ENCODE results near the gene AGTPBP1. TPM values are rescaled to one million over a fixed set of nuclear protein-coding genes. Genes with fewer than 3 reads are reported as not detected.

The AGTPBP1 gene
- total RNA-seq, 1 donor from 2014 or later = 473 TPM

DNA sequence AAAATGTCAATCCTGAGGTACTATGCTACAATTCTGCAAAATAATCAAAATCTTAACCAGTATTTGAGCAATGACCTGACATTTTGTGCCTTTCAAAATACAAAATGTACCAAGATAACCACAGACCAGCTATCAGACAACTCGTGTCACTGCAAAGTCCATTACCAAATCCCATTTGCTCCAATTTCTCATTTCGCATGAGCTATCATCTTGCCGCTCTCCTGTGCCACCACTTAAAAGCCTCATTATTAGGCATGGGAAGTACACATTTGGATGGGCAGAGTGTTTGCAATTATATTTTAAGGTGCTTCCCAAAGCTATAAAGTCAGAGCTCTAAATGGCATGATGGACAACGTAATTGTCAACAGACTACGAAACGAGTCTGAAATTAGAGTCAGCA, 205.2 kb downstream of the AGTPBP1 start:
- no peak for DNase-seq

DNA sequence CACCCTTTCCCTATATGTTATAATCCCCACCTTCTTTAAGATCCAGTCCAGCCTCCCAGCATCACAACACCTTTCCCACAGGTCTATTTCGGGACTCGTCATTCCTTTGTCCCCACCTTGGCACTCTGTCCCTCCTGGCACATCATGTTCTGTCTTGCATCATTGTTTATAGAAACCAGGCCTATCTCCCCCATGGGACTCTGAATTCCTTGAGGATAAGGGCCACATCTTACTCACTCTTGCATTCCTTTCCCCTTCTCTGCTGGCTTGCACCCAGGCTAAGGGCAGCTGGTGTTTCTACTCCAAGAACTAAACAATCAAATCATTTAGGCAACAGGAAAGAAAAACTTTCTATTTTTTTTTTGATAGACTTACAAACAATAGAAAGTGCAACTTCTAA, 205.7 kb downstream of the AGTPBP1 start:
- no peak for DNase-seq

DNA sequence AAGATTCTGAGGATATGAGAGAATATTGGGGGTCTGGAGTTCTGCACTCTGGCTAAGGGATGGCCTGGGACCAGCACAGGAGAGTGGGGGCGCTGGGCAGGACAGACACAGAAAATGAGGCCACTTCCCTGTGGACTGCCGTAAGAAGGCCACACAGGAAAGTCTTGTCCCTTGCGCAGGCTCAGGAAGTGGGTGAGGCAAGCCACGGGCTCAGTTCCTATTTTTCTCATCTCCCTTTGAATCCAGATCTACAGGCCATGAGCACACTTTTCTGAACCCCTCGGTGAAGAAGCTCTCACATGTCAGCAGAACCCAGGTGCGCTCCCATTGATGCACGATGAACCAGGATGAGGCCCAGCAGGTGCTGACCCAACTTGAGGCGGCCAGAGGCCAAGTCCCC, 207.4 kb downstream of the AGTPBP1 start:
- DNase-seq = no peak

DNA sequence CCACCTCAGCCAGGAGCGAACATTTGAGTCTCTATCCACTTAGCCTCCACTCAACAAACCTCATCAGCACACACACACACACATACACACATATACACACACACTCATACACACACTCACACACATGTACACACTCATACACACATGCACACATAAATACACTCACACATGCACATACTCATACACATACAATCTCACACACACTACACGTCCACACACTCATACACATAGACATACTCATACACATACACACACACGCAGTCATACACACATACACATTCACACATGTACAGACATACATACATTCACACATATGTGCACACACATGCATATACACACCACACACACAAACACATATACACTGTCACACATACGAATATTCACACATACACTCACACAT, 208.2 kb downstream of the AGTPBP1 start:
- DNase-seq = no peak

DNA sequence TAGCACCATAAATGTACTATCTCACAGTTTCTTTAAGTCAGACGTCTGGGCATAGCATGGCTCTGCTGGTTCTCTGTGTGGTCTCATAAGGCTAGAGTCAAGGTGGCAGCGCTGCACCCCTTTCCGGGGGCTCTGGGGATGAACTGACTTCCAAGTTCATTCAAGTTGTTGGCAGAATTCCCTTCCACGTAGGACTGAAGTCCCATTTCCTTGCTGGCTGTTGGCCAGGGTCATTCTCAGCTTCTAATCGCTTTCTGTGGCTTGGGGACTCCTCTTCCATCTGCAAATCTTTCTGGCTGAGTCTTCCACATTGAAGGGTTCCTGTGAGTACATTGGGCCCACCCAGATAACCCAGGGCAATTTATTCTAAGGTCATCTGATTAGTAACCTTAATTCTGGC, 211.0 kb downstream of the AGTPBP1 start:
- DNase-seq = no peak

DNA sequence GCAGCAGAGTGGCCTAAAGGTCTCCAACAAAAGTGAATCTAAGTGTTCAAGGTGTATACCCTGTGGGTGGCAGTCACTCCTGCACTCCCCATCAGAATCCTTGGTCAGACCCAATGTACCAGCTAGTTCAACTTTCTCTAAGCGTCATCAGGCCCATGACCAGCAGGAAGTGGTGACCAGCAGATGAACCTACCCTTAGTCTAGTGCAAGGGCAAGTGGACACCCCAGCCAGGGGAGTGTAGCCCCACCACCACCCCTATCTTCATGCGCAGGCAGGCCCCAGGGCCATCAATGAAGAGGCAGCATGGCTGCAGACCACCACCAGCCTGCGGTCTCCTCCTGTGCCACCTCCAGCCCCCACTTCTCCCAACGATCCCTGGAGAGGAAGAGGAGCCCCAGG, 213.1 kb downstream of the AGTPBP1 start:
- DNase-seq = no peak

DNA sequence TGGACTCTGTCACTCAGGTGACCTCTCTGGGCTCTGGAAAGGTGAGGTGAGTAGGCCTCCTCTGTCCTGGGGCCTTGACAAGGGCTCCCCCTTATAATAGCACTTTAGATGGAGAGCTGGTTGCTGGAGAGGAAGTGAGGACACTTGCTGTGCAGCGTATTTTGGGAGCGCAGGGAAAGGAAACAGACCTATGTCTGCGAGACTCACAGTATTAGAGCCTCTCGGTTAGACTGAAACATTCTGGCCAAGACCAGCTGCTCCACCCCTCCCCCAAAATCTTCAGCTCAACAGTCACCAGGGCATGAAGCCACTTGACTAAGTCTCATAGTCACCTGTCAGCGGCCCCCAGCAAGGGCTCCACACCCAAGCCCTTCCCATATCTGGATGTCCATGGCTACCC, 213.6 kb downstream of the AGTPBP1 start:
- no peak for DNase-seq

DNA sequence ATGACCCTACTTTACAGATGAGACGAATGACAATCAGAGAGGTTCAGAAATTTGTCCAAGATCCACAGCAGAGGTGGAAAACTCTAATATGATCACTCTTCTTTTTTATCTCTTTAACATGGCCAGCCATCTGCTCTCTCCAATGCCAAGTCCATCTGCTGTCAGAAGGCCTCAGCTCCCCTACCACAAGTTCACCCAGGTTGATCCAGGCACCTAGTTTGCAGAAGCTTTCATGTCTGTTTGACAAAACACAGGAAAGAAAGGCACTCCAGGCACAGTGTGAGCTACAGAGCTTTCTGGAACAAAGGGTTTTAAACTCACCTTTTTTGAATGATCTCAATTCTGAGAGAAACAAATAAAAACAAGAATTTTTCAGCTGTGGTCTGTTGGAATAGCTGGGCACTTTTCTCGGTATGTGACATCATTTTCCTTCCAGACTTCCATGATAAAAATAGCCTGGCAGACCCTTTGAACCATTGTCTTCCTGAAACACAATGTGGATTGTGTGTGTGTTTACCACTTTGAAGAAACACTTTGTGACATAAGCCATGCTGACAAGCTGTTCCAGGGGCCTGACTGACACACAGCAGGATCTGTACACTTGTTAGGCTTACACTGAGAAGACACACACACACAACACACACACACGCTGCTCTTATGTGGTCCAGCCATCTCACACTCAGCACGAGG, 214.3 kb downstream of the AGTPBP1 start:
- peak; percentile 50 for DNase-seq

DNA sequence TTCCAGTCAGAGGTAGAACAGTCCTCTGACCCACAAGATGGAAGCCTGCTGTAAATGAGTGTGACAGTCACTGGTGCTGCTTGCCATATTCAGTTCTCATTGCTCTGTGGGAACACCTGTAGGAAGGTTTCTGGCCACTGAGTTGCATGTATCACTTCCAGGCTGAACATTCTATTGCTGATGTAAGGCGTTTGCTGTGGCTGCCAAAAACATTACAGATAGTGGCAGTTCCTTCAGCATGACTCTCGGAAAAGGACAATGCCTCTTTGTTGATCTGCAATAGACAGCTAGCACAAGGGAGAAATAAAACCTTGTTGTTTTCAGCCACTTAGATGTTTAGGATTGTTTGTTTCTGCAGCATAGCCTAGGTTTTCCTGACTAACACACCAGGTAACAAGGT, 217.2 kb downstream of the AGTPBP1 start:
- DNase-seq = no peak

DNA sequence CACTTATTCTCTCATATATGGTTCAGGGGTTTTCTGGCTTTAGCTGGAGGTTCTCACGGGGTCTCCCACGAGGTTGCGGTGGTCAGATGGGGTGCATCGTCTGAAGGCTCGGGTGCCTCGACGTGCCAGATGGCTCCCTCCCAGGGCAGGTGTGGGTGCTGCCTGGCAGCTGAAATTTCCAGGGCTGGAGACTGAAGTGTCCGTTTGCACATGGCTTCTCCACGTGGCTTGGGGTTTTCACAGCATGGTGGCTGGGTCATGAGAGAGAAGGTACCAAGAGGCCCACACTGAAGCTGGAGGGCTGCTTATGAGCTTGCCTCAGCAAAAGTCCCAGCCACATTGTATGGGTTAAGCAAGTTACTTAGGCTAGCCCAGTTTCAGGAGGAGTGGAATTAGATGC, 218.6 kb downstream of the AGTPBP1 start:
- DNase-seq = no peak

DNA sequence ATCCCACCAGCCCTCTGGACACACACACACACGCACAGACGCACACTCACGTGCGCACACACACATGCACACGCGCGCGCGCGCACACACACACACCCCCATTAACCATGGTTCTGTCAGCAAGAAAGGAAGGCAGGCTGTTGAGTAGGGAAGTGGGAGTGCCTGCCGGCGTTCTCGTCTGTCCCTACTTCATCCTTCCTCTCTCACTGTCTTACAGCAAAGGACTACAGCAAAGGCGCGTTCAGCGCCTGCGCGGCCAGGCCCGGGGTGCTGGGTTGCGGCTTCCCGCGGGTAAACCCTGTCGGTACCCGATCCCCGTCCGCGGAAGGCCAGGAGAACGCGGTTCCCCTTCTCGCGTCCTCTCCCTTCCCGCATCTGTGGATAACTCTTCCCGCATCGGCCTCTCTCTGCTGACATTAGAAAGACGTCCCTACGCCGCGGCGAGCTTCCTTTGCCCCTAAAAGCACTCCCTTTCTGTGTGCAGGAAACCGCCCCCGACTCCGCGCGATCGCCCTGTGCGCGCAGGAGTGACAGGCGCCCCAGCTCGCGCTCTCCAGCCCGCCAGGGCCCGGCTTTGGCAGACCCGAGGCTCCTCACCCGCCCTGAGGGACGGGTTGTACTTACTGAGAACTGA, 219.2 kb downstream of the AGTPBP1 start:
- DNase-seq = peak; percentile 81

DNA sequence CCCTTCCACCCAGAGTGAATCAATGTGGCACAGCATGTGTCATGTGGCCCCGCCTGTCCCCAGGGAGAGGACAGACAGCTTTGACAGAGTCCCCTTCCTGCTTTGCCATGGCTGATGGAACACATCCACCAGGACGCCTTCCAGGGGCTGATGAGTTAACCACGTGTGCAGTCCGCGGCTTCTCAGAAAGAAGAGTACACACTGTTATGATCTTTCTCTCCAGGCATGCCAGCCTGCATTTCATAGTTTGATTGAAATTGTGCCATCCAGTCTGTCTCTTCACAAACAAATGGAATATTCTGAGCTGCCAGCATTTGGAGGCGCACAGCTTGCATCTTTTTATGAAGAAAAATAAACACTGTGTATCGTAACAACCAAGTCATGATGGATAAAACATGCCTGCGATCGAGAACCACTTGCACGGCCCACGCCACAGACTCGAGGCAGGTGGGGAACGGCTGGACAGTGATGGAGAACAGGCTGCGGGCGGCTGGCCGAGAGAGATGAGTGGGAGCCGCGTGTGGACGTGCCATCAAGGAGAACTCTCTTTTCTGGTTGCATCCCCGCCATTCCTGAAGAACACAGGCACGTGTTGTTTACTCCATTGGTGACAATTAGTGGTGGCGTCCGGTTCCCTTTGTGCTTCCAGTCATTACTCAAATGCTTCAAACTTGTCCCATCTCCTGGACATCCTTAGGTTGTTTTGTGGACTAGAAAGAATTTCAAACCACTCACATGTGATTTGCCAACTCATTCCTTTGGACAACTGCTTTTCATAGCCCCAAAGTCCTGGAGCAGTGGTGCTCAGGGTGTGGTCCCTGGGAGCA, 220.2 kb downstream of the AGTPBP1 start:
- peak; percentile 85 for DNase-seq

DNA sequence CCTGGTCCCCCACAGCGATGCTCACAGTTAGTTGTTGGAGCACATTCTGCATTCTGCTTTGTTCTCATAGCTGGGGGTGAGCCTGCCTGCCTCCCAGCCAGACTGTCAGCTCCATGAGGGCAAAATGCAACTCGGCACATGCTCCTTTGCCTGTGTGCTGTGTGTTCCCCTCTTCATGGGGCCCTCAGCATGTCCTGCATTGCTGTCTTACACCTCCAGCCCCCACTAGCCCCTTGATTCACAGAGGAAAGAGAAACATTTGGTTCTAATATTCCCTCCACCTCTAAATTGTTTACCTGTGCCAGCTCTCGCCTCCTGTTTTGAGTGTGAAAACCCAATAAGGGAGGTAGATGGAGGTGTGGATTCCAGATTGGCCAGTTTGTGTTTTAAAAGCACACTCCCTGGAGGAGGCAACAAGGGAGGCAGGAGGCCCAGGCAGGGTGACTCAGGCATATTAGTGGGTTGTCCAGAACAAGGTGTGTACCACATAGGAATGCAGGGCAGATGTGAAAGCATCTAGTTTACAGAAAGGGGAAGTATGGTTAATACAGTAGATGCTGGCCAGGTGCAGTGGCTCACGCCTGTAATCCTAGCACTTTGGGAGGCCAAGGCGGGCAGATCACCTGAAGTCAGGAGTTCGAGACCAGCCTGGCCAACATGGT, 224.6 kb downstream of the AGTPBP1 start:
- no peak for DNase-seq

DNA sequence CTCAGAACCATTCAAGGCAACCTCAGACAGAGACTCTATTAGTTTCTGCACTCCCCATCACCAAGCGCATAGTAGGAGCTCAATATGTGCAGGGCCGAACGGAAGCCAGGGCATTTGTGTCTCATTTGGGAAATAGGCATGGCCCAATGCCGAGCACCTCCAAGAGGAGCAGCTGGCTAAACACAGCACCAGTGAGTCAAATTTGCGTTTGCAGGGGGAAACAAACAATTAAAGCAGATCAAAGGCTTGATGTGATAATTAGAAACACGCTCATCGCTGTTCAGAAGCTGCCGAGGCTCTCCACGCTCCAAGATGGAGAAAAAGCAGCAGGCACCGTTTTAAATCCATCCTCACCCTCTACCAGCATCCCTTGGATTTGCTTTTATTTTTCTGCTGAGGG, 225.3 kb downstream of the AGTPBP1 start:
- DNase-seq = no peak

DNA sequence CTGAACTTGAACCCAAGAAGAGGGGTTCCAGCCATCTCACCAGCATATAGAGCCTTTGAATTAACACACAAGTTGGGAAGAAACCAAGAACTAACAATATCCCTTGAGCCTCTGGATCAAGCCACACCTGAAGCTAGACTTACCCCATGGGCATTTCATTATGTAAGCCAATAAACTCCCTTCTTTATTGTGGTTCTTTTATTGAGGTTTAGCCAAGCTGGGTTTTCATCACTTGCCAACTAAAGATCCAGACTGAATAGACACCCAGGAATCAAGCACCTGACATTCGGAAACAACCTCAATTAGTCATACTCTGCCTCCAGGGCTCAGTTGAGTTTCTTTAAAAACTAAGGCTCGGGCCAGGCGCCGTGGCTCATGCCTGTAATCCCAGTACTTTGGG, 226.7 kb downstream of the AGTPBP1 start:
- no peak for DNase-seq

DNA sequence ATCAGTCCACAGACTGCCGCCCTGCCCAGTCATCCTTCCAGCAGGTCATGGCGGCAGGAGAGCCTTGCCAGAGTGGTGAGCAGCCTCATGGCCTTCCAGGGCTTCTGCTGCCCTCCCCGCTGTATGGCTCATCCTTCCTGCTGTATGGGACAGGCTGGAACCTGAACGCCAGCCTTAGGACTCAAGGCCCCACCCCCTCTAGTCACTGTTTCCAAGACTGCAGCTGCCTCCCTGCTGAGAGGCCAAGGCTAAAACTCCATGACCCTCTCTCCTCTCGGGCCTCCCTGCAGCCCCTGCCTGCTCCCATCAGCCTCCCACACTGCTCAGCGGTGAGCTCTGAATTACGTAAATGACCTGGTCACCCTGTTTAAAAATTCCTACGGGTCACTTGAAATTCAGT, 227.5 kb downstream of the AGTPBP1 start:
- no peak for DNase-seq

DNA sequence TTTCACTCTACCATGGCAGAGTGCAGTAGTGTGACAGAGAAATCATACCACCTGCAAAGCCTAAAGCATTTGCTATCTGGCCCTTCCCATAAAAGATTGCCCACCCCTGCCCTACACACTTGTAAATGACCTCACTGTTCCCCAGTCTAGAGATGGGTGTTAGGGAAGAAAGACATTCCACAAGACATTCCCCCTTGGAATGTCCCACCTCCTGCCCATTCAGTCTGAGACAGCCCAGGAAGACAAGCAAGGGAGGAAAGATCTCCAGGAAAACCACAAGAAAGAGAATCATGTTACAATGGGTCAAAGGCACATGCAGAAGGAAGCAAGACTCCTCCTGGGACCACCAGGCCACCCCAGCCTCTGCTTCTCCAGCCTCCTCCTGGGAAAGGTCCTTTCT, 230.0 kb downstream of the AGTPBP1 start:
- no peak for DNase-seq

DNA sequence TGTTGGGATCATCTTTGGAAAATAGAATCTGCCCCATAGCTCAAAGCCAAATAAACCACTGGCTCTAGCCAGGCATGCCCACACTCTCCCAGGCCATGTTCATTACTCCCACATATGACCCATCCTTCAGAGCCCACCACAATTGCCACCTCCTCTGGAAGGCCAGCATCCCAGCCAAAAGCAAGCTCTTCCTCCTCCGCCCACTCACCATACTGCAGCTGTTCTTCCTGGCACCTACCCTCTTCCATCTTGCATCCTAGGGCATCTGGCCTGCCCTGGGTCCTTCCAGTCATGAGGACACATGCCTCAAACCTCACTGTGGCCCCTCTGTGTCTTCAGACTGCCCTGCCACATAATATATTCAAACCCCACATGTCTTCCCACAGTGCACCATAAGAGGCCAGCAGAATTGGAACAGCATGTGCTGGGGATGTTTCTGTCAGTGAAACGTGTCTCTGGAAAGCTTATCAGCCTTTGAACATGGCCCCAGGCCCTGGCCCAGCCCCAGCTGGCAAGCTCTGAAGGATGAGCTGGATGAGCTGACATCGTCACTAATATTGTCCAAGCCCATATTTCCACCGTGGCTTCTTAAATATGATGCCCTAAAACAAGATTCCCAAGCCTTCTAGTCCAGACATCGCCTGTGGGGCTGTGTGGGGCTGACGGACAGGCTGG, 230.8 kb downstream of the AGTPBP1 start:
- no peak for DNase-seq

DNA sequence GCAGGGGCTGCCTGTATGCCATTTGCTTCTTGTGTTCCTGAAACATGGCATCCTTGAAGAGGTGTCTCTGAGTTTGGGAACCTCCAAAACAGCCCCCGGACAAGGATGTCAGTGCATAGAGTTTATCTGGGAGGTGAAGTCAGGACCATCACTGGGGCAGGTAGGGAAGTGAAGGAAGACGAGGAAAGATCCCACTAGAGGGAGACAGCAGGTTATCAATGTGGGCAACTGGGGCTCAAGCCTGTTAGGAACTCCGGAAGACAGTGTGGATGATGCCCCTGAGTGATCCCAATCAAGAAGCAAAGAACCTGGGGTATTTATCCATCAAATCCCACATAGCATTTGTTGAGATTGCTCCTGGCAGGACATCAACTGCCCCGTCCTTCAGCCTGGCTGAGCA, 233.1 kb downstream of the AGTPBP1 start:
- no peak for DNase-seq

DNA sequence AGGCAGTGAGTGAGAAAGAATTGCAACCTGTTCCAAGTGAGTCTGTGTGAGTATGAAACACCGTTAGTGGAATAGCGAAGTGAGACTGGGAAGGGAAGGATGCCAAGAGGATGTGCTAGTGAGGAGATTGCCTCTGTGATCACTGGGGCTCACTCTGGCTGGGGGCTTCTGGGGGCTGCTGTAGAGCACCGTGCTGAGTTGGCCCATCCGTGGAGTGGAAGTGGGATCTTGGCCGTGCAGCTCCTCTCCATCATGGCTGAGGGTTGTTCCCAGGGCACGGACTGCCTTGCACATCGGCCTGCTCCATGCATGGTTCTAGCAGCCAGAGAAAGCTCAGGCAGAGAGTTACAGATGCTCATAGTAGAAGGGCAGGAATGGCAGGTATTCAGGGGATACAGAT, 236.1 kb downstream of the AGTPBP1 start:
- no peak for DNase-seq

DNA sequence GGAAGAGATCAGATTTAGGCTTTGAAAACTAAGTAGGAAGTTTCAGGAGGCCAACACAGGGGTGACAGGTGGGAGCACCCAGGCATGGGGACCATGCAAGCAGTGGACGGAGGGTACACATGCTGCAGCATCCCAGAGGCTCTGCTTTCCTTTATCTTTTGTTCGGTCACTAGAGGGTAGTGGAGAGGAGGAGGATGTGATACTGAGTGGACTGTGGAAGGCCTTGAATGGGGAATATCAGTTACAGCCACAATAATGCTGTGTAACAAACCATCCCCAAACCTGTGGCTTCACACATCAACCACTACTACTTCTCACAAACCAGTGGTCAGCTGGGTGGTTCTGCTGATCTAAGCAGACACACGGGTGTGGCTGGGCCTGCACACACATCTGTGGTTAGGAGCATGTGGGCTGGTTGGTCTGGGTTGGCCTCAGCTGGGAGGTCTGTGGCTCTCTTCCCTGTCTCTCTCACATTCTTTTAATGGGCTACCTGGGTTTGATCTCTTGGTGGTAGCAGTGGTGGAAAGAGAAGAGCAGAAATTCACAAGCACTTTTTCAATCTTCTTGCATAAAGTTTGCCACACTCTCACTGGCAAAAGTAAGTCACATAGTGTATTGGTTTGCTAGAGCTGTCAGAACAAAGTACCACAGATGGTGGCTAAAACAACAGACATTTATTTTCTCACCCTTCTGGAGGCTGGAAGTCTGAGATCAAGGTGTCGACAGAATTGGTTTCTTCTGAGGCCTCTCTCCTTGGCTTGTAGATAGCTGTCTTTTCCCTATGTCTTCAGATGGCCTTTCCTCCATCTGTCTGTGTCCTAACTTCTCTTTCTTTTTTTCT, 238.7 kb downstream of the AGTPBP1 start:
- no peak for DNase-seq

DNA sequence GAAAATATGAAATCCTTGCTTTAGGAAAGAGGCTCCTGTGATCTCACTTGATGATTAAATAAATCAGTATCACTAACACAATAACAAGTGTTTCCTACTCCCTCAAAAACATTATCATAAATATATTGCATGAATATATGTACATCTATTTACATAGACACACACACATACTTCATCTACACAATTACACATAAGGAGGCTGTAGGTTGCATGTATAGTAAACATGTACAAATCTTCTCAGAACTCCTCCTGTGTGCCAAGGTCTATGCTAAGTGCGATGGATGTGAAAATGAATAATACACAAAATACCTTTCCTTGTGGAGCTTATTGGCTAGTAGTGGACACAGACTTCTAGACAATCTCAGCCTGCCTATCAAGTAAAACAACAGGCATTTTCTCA, 239.9 kb downstream of the AGTPBP1 start:
- DNase-seq = no peak

All from occipital lobe (tissue), 2 donors.